WERI-Rb-1 (cell line): ENCODE results near the gene CIDEB.

Source experiments
- DNase-seq: peaks from one replicate; pipeline ENCODE4 v3.0.0-alpha.2; 2020
- H3K27ac ChIP-seq: fragments of 250-450 bp; sonication (Bioruptor Pico); 2 replicates; pipeline ENCODE4 v1.5.1; 2020; ENCODE audit warnings: mild to moderate bottlenecking, moderate library complexity
- H3K27me3 ChIP-seq: fragments of 250-450 bp; sonication (Bioruptor Pico); 2 replicates; pipeline ENCODE4 v1.5.1; 2021; ENCODE audit warnings: mild to moderate bottlenecking, low read depth, moderate library complexity; ENCODE audit not compliant: insufficient read depth, severe bottlenecking
- H3K36me3 ChIP-seq: fragments of 250-450 bp; sonication (Bioruptor Pico); 2 replicates; pipeline ENCODE4 v1.5.1; 2020; ENCODE audit warnings: mild to moderate bottlenecking, moderate library complexity
- H3K4me3 ChIP-seq: 2 replicates; pipeline ENCODE4 v1.5.1; 2011; ENCODE audit warnings: low read depth, mild to moderate bottlenecking, control low read depth, low read length
- H3K9me3 ChIP-seq: fragments of 250-450 bp; sonication (Bioruptor Pico); 2 replicates; pipeline ENCODE4 v1.5.1; 2021; ENCODE audit warnings: mild to moderate bottlenecking, moderate library complexity; ENCODE audit not compliant: severe bottlenecking
- CTCF ChIP-seq: IDR thresholded peaks from 2 replicates; pipeline ENCODE4 v1.5.1; 2011; ENCODE audit warnings: low read depth, mild to moderate bottlenecking, control low read depth, inconsistent platforms, low read length

The CIDEB gene

GRCh38 chr14:24260026-24260779 is 47.6 kb downstream of the CIDEB start:
- H3K27me3 ChIP-seq: no peaks in the 10 kb centered on the region
- H3K27ac ChIP-seq: no peak overlapping the region
- no peaks in the 10 kb centered on the region for H3K9me3 ChIP-seq
- H3K4me3 ChIP-seq: no peak overlapping the region
- no peaks in the 10 kb centered on the region for H3K36me3 ChIP-seq
- no peak for DNase-seq
- no peak for TF ChIP-seq CTCF

- H3K4me3 ChIP-seq: no peak overlapping the region
- H3K36me3 ChIP-seq: no peaks in the 10 kb centered on the region; the same call in 1 of the 2 replicates
- H3K27ac ChIP-seq: no peak overlapping the region
- TF ChIP-seq CTCF: no peak
- no peaks in the 10 kb centered on the region for H3K27me3 ChIP-seq
- H3K9me3 ChIP-seq: no peaks in the 10 kb centered on the region
- DNase-seq: no peak
Observed at GRCh38 chr14:24259282-24260025, 48.3 kb downstream of the CIDEB start.

GRCh38 chr14:24258548-24259265 is 49.1 kb downstream of the CIDEB start:
- H3K9me3 ChIP-seq: no peaks in the 10 kb centered on the region
- no peak overlapping the region for H3K4me3 ChIP-seq
- no peak for TF ChIP-seq CTCF
- DNase-seq: no peak
- no peak overlapping the region for H3K27ac ChIP-seq
- H3K36me3 ChIP-seq: no peaks in the 10 kb centered on the region; the same call in 1 of the 2 replicates
- H3K27me3 ChIP-seq: no peaks in the 10 kb centered on the region

- Histone ChIP-seq H3K4me3 (no peak overlapping the region), H3K27ac (no peak overlapping the region), H3K36me3 (no peaks in the 10 kb centered on the region; the same call in 1 of the 2 replicates), H3K9me3 (no peaks in the 10 kb centered on the region), H3K27me3 (no peaks in the 10 kb centered on the region)
- no peak for TF ChIP-seq CTCF
- no peak for DNase-seq
Observed at GRCh38 chr14:24258119-24258518, 49.7 kb downstream of the CIDEB start.

- DNase-seq: no peak
- Histone ChIP-seq H3K27ac (no peak overlapping the region), H3K4me3 (no peak overlapping the region), H3K36me3 (no peaks in the 10 kb centered on the region; the same call in 1 of the 2 replicates), H3K9me3 (no peaks in the 10 kb centered on the region), H3K27me3 (no peaks in the 10 kb centered on the region)
- no peak for TF ChIP-seq CTCF
Observed at GRCh38 chr14:24256960-24257359, 50.8 kb downstream of the CIDEB start.
